PC-9 (cell line): Measurements from ENCODE around the gene NXN. TPM values are rescaled to one million over a fixed set of nuclear protein-coding genes. Genes with fewer than 3 reads are reported as not detected.
"Not testable (repeated sequence)": the region's sequence is repeated elsewhere in the genome, so short reads cannot be mapped to it uniquely, and the experiment has no call there.

Experiments
- BruUV-seq: library from RNA; stranded (reverse); fragments of 400-500 nt; replicated peaks from 2 replicates; lab custom pipeline; 2021; lab: Mats Ljungman, UMichigan
- CTCF ChIA-PET: fragments of 300-600 bp; sonication (Branson Sonifier 250); formaldehyde crosslinking; loops from one replicate; lab custom pipeline; 2022; ENCODE audit warnings: antibody characterized with exemption; lab: Charles Lee
- POLR2A ChIA-PET: fragments of 300-600 bp; sonication (Branson Sonifier 250); formaldehyde crosslinking; loops from one replicate; lab custom pipeline; 2022; ENCODE audit warnings: antibody characterized with exemption; ENCODE audit not compliant: unreplicated experiment; lab: Charles Lee
- DNase-seq, 2 experiments: peaks; one replicate each; pipeline versions ENCODE4 v3.0.0 to v3.0.0-alpha.2; 2015 to 2022; ENCODE audit warnings: mixed read lengths in 1 of 2
- H2AFZ ChIP-seq: fragments of 200-600 bp; sonication (generic); 2 replicates; pipeline ENCODE4 v1.8.1; 2017; ENCODE audit warnings: antibody characterized with exemption
- H3F3A ChIP-seq: fragments of 200-600 bp; sonication (generic); 2 replicates; pipeline ENCODE4 v1.8.1; 2017; ENCODE audit warnings: antibody characterized with exemption, mild to moderate bottlenecking, low read depth; ENCODE audit not compliant: insufficient read depth
- H3K27ac ChIP-seq: fragments of 200-600 bp; sonication (generic); 2 replicates; pipeline ENCODE4 v1.6.1; 2016; ENCODE audit warnings: mixed run types
- H3K27me3 ChIP-seq: fragments of 200-600 bp; sonication (generic); 2 replicates; pipeline ENCODE4 v1.6.1; 2016; ENCODE audit warnings: low read depth, mixed run types; ENCODE audit not compliant: insufficient read depth
- H3K36me3 ChIP-seq: fragments of 200-600 bp; sonication (generic); 2 replicates; pipeline ENCODE4 v1.6.1; 2016; ENCODE audit warnings: low read depth, mixed run types
- H3K4me1 ChIP-seq: fragments of 200-600 bp; sonication (generic); replicated peaks from 2 replicates; pipeline ENCODE4 v1.6.1; 2016; ENCODE audit warnings: mixed run types; ENCODE audit not compliant: insufficient read depth
- H3K4me2 ChIP-seq: fragments of 200-600 bp; sonication (generic); 2 replicates; pipeline ENCODE4 v1.6.1; 2017; ENCODE audit warnings: mixed run types
- H3K4me3 ChIP-seq: fragments of 200-600 bp; sonication (generic); 2 replicates; pipeline ENCODE4 v1.6.1; 2016; ENCODE audit warnings: mixed run types
- H3K79me2 ChIP-seq: fragments of 200-600 bp; sonication (generic); 2 replicates; pipeline ENCODE4 v1.6.1; 2017; ENCODE audit warnings: low read depth, mixed run types
- H3K9me2 ChIP-seq: fragments of 200-600 bp; sonication (generic); 2 replicates; pipeline ENCODE4 v1.8.1; 2017; ENCODE audit warnings: mild to moderate bottlenecking; ENCODE audit not compliant: insufficient read depth
- H3K9me3 ChIP-seq: fragments of 200-600 bp; sonication (generic); 2 replicates; pipeline ENCODE4 v1.8.1; 2016; ENCODE audit warnings: low read depth; ENCODE audit not compliant: insufficient read depth
- H4K20me1 ChIP-seq: fragments of 200-600 bp; sonication (generic); 2 replicates; pipeline ENCODE4 v1.8.1; 2017; ENCODE audit not compliant: insufficient read depth
- CTCF ChIP-seq: fragments of 200-600 bp; sonication (generic); conservative IDR thresholded peaks from 2 replicates; pipeline ENCODE4 v1.6.1; 2017; ENCODE audit warnings: mixed run types, antibody characterized with exemption, mild to moderate bottlenecking, moderate library complexity
- EZH2 ChIP-seq: fragments of 200-600 bp; sonication (generic); IDR thresholded peaks from 2 replicates; pipeline ENCODE4 v1.8.0; 2017; ENCODE audit warnings: antibody characterized with exemption, low read depth
- intact Hi-C: fragments of 100-400 bp; cut with micrococcal nuclease; formaldehyde crosslinking; loops from one replicate; pipeline ENCODE4 v1.10.0; 2022; ENCODE audit not compliant: unreplicated experiment
- total RNA-seq: library from RNA; stranded (reverse); gene quantifications from 2 replicates; pipeline ENCODE4 v1.2.3, GENCODE V29; 2021

Gene NXN
- total RNA-seq, 1 experiment from 2014 or later = 59.8 TPM

GRCh38 chr17:830950-831349 is 148.6 kb downstream of the NXN start:
- Histone ChIP-seq H3K4me2 (no peak overlapping the region), H3K9me2 (no peaks in the 10 kb centered on the region), H4K20me1 (peaks cover 16% of the 10 kb centered on the region), H3K36me3 (no peaks in the 10 kb centered on the region), H3K27me3 (no peaks in the 10 kb centered on the region), H3K79me2 (no peaks in the 10 kb centered on the region), H3F3A (no peaks in the 10 kb centered on the region), H3K27ac (no peak overlapping the region), H3K9me3 (no peaks in the 10 kb centered on the region), H3K4me1 (no peaks in the 10 kb centered on the region), H3K4me3 (no peak overlapping the region), H2AFZ (no peak overlapping the region)
- TF ChIP-seq CTCF = no peak
- intact Hi-C loops = no loop called here
- no peak for DNase-seq
- no TSS peak for BruUV-seq
- CTCF ChIA-PET = interaction anchor here (0.6 kb wide), 1 partner anchor 127 kb away, joined by 9 read pairs; no protein-coding TSS in a partner anchor
- POLR2A ChIA-PET = no interaction called here

- H3K27ac ChIP-seq = no peak overlapping the region
- no peak for DNase-seq
- H3K9me2 ChIP-seq = no peaks in the 10 kb centered on the region
- H4K20me1 ChIP-seq = peaks cover 20% of the 10 kb centered on the region
- ChIA-PET POLR2A (no interaction called here), CTCF (interaction anchor here (0.6 kb wide), 1 partner anchor 128 kb away, joined by 9 read pairs; no protein-coding TSS in a partner anchor)
- H3K4me1 ChIP-seq = no peaks in the 10 kb centered on the region
- no peaks in the 10 kb centered on the region for H3F3A ChIP-seq
- H3K4me3 ChIP-seq = no peak overlapping the region
- intact Hi-C loops = no loop called here
- no peak overlapping the region for H2AFZ ChIP-seq
- BruUV-seq = no TSS peak
- no peak for TF ChIP-seq CTCF
- no peak for TF ChIP-seq EZH2
- no peaks in the 10 kb centered on the region for H3K9me3 ChIP-seq
- H3K4me2 ChIP-seq = no peak overlapping the region
- no peaks in the 10 kb centered on the region for H3K79me2 ChIP-seq
- H3K27me3 ChIP-seq = no peaks in the 10 kb centered on the region
- H3K36me3 ChIP-seq = no peaks in the 10 kb centered on the region
These were observed 149.2 kb downstream of the NXN start for GRCh38 chr17:830381-830780.

GRCh38 chr17:829614-830013 is 150.0 kb downstream of the NXN start:
- H3K4me2 ChIP-seq, H3F3A ChIP-seq, H3K9me3 ChIP-seq, H2AFZ ChIP-seq, CTCF ChIA-PET, H3K4me1 ChIP-seq, H3K79me2 ChIP-seq, intact Hi-C loops, POLR2A ChIA-PET, H3K36me3 ChIP-seq, H3K9me2 ChIP-seq, H3K27ac ChIP-seq, H3K4me3 ChIP-seq, H3K27me3 ChIP-seq, BruUV-seq, DNase-seq: not testable (repeated sequence)
- H4K20me1 ChIP-seq = peaks cover 17% of the 10 kb centered on the region

- H3K36me3 ChIP-seq = no peaks in the 10 kb centered on the region
- no peak overlapping the region for H3K4me3 ChIP-seq
- CTCF ChIA-PET = no interaction called here
- DNase-seq = no peak
- no peak overlapping the region for H3K4me2 ChIP-seq
- no peaks in the 10 kb centered on the region for H3K9me2 ChIP-seq
- H4K20me1 ChIP-seq = peaks cover 12% of the 10 kb centered on the region; the same call in 1 of the 2 replicates
- intact Hi-C loops = no loop called here
- no TSS peak for BruUV-seq
- H3K79me2 ChIP-seq = no peaks in the 10 kb centered on the region
- H3K9me3 ChIP-seq = no peaks in the 10 kb centered on the region
- no peak for TF ChIP-seq CTCF
- no peak for TF ChIP-seq EZH2
- no peak overlapping the region for H2AFZ ChIP-seq
- no peak overlapping the region for H3K27ac ChIP-seq
- H3K4me1 ChIP-seq = no peaks in the 10 kb centered on the region
- POLR2A ChIA-PET = no interaction called here
- no peaks in the 10 kb centered on the region for H3K27me3 ChIP-seq
- no peaks in the 10 kb centered on the region for H3F3A ChIP-seq
These were observed 150.8 kb downstream of the NXN start for GRCh38 chr17:828761-829160.
